H1 (cell line): ENCODE data around the gene GNAQ. TPM values are rescaled to one million over a fixed set of nuclear protein-coding genes. Genes with fewer than 3 reads are reported as not detected.

Experiments
- CTCF ChIA-PET: fragments of 300-600 bp; sonication (Branson Sonifier 250); formaldehyde crosslinking; loops from one replicate; lab custom pipeline; 2021; ENCODE audit not compliant: partially characterized antibody; lab: Charles Lee
- POLR2A ChIA-PET: fragments of 300-600 bp; sonication (Branson Sonifier 250); formaldehyde crosslinking; loops from one replicate; lab custom pipeline; 2021; ENCODE audit warnings: inconsistent platforms; ENCODE audit not compliant: partially characterized antibody; lab: Charles Lee
- DNase-seq, 2 experiments: peaks; one replicate each; pipeline versions ENCODE4 v3.0.0 to v3.0.0-alpha.2; 2010 to 2022; ENCODE audit warnings: low spot score in 2 of 2, low read depth in 1 of 2, mixed read lengths in 1 of 2
- FAIRE-seq: peaks from 2 replicates; lab custom pipeline; 2011; peaks lifted over from hg19 to GRCh38; lab: Jason Lieb, UNC
- H2AFZ ChIP-seq: 2 replicates; pipeline ENCODE4 v1.8.1; 2012; ENCODE audit warnings: low read length, inconsistent platforms
- H2AK5ac ChIP-seq: 2 replicates; pipeline ENCODE4 v1.6.1; 2013; ENCODE audit warnings: low read depth, low read length
- H2BK120ac ChIP-seq: replicated peaks from 2 replicates; pipeline ENCODE3; 2013; ENCODE audit warnings: low read depth, low read length, inconsistent platforms
- H2BK12ac ChIP-seq: 2 replicates; pipeline ENCODE4 v1.6.1; 2013; ENCODE audit warnings: low read depth, low read length
- H2BK15ac ChIP-seq: 2 replicates; pipeline ENCODE4 v1.6.1; 2013; ENCODE audit warnings: low read length
- H2BK20ac ChIP-seq: 2 replicates; pipeline ENCODE4 v1.6.1; 2013; ENCODE audit warnings: low read length
- H2BK5ac ChIP-seq: 2 replicates; pipeline ENCODE4 v1.6.1; 2013; ENCODE audit warnings: low read depth, low read length
- H3K14ac ChIP-seq: 2 replicates; pipeline ENCODE4 v1.6.1; 2013; ENCODE audit warnings: inconsistent platforms; ENCODE audit not compliant: insufficient read length
- H3K18ac ChIP-seq: 2 replicates; pipeline ENCODE4 v1.6.1; 2013; ENCODE audit warnings: low read length; ENCODE audit errors: extremely low read depth
- H3K23ac ChIP-seq: 2 replicates; pipeline ENCODE4 v1.6.1; 2013; ENCODE audit warnings: inconsistent platforms; ENCODE audit not compliant: insufficient read length
- H3K23me2 ChIP-seq: 2 replicates; pipeline ENCODE4 v1.6.1; 2013; ENCODE audit warnings: low read depth, low read length
- H3K27ac ChIP-seq: 2 replicates; pipeline ENCODE4 v1.6.1; 2011; ENCODE audit warnings: low read depth, low read length, inconsistent platforms
- H3K27me3 ChIP-seq, 4 experiments: replicated peaks in 1 of 4; 1 replicate in 1 of 4; 2 replicates in 3 of 4; pipeline versions ENCODE4 v1.6.1 to v1.8.1; 2011 to 2013; ENCODE audit warnings: low read length in 3 of 4, mild to moderate bottlenecking in 3 of 4, inconsistent platforms in 2 of 4, mixed read lengths in 2 of 4, moderate library complexity in 1 of 4; ENCODE audit not compliant: control insufficient read depth in 3 of 4, insufficient read depth in 3 of 4; ENCODE audit errors: extremely low read depth in 1 of 4
- H3K36me3 ChIP-seq, 4 experiments: 2 replicates each; pipeline versions ENCODE4 v1.6.1 to v1.8.1; 2011 to 2013; ENCODE audit warnings: mild to moderate bottlenecking in 4 of 4, low read length in 3 of 4, moderate library complexity in 2 of 4, control low read depth in 1 of 4, inconsistent platforms in 1 of 4; ENCODE audit not compliant: insufficient read depth in 4 of 4, control insufficient read depth in 2 of 4
- H3K4ac ChIP-seq: replicated peaks from 2 replicates; pipeline ENCODE3; 2013; ENCODE audit warnings: low read length, low read depth, mixed read lengths, inconsistent platforms; ENCODE audit not compliant: insufficient read length
- H3K4me1 ChIP-seq, 4 experiments: replicated peaks in 1 of 4; 1 replicate in 1 of 4; 2 replicates in 3 of 4; pipeline versions ENCODE4 v1.6.1 to v1.8.1; 2011 to 2013; ENCODE audit warnings: low read length in 3 of 4, inconsistent platforms in 2 of 4, mixed read lengths in 1 of 4; ENCODE audit not compliant: insufficient read depth in 4 of 4, control insufficient read depth in 3 of 4
- H3K4me2 ChIP-seq, 2 experiments: 2 replicates each; pipeline versions ENCODE4 v1.6.1 to v1.8.1; 2011 to 2013; ENCODE audit warnings: low read depth in 2 of 2, low read length in 2 of 2, control low read depth in 1 of 2, inconsistent platforms in 1 of 2, mild to moderate bottlenecking in 1 of 2; ENCODE audit not compliant: insufficient read depth in 1 of 2
- H3K4me3 ChIP-seq, 4 experiments: fragments of 200-600, 300-600 bp in 1 of 4; sonication (generic), shearing (Covaris generic), sonication (Bioruptor Twin) in 1 of 4; 2 replicates each; pipeline versions ENCODE4 v1.5.1 to v1.8.1; 2011 to 2016; ENCODE audit warnings: low read length in 4 of 4, low read depth in 3 of 4, control low read depth in 2 of 4, inconsistent platforms in 2 of 4, mild to moderate bottlenecking in 2 of 4, mixed read lengths in 1 of 4, moderate library complexity in 1 of 4; ENCODE audit not compliant: insufficient read depth in 2 of 4; ENCODE audit errors: extremely low read depth in 1 of 4
- H3K56ac ChIP-seq: replicated peaks from 2 replicates; pipeline ENCODE3; 2013; ENCODE audit warnings: low read depth, mild to moderate bottlenecking, mixed read lengths, low read length, inconsistent platforms; ENCODE audit not compliant: insufficient read length
- H3K79me1 ChIP-seq: 2 replicates; pipeline ENCODE4 v1.6.1; 2013; ENCODE audit warnings: low read depth, low read length, control low read depth
- H3K79me2 ChIP-seq, 2 experiments: 2 replicates each; pipeline versions ENCODE4 v1.6.1 to v1.8.1; 2012 to 2013; ENCODE audit warnings: low read length in 2 of 2, mild to moderate bottlenecking in 2 of 2, inconsistent platforms in 1 of 2; ENCODE audit not compliant: insufficient read depth in 2 of 2, control insufficient read depth in 1 of 2
- H3K9ac ChIP-seq, 4 experiments: replicated peaks in 1 of 4; 1 replicate in 1 of 4; 2 replicates in 3 of 4; pipeline versions ENCODE4 v1.6.1 to v1.8.1; 2011 to 2013; ENCODE audit warnings: low read depth in 3 of 4, low read length in 3 of 4, control low read depth in 2 of 4, mild to moderate bottlenecking in 2 of 4, moderate library complexity in 2 of 4, inconsistent platforms in 1 of 4; ENCODE audit errors: extremely low read depth in 1 of 4
- H3K9me3 ChIP-seq, 2 experiments: 2 replicates each; pipeline versions ENCODE4 v1.6.1 to v1.8.1; 2012 to 2013; ENCODE audit warnings: mild to moderate bottlenecking in 2 of 2, moderate library complexity in 2 of 2, control low read depth in 1 of 2, inconsistent platforms in 1 of 2, low read depth in 1 of 2, low read length in 1 of 2, mixed read lengths in 1 of 2; ENCODE audit not compliant: insufficient read depth in 2 of 2
- H4K20me1 ChIP-seq, 2 experiments: replicated peaks in 1 of 2; 2 replicates each; pipeline versions ENCODE3 to v1.8.1; 2011 to 2013; ENCODE audit warnings: inconsistent platforms in 2 of 2, low read length in 2 of 2, mild to moderate bottlenecking in 1 of 2; ENCODE audit not compliant: insufficient read depth in 2 of 2, control insufficient read depth in 1 of 2
- H4K5ac ChIP-seq: 2 replicates; pipeline ENCODE4 v1.6.1; 2013; ENCODE audit warnings: low read length, low read depth, mixed read lengths, inconsistent platforms; ENCODE audit not compliant: insufficient read length
- H4K8ac ChIP-seq: 2 replicates; pipeline ENCODE4 v1.8.0; 2013; ENCODE audit warnings: mild to moderate bottlenecking, moderate library complexity, low read length, inconsistent platforms; ENCODE audit not compliant: insufficient read depth; ENCODE audit errors: extremely low read depth
- H4K91ac ChIP-seq: replicated peaks from 2 replicates; pipeline ENCODE3; 2013; ENCODE audit warnings: low read length, mixed read lengths, inconsistent platforms; ENCODE audit not compliant: insufficient read length
- ATF3 ChIP-seq: IDR thresholded peaks from 2 replicates; pipeline ENCODE4 v1.6.1; 2011; ENCODE audit warnings: low read depth, mild to moderate bottlenecking, low read length; ENCODE audit not compliant: insufficient read depth
- CBX8 ChIP-seq: fragments of 300-800, 300-1000 bp; sonication (generic); IDR thresholded peaks from 2 replicates; pipeline ENCODE4 v1.7.1; 2016; ENCODE audit warnings: low read depth, low read length, borderline replicate concordance
- CHD2 ChIP-seq: IDR thresholded peaks from 2 replicates; pipeline ENCODE4 v1.6.1; 2012; ENCODE audit warnings: low read length, improper control_type of control experiment
- E2F6 ChIP-seq: IDR thresholded peaks from 2 replicates; pipeline ENCODE4 v1.6.1; 2012; ENCODE audit warnings: inconsistent platforms
- EGR1 ChIP-seq: IDR thresholded peaks from 2 replicates; pipeline ENCODE4 v1.6.1; 2011; ENCODE audit warnings: low read depth, low read length, borderline replicate concordance
- HDAC2 ChIP-seq, 2 experiments: fragments of 300-600 bp in 1 of 2; sonication (generic) in 1 of 2; IDR thresholded peaks; 2 replicates each; pipeline ENCODE4 v1.6.1; 2011 to 2012; ENCODE audit warnings: low read depth in 2 of 2, low read length in 2 of 2, mild to moderate bottlenecking in 2 of 2, moderate library complexity in 2 of 2, borderline replicate concordance in 1 of 2, inconsistent platforms in 1 of 2
- KDM1A ChIP-seq: fragments of 200-600, 300-600 bp; sonication (generic); IDR thresholded peaks from 2 replicates; pipeline ENCODE4 v1.7.1; 2016; ENCODE audit warnings: mild to moderate bottlenecking, low read length, borderline replicate concordance
- NRF1 ChIP-seq: IDR thresholded peaks from 2 replicates; pipeline ENCODE4 v1.6.1; 2011; ENCODE audit warnings: mild to moderate bottlenecking, low read depth, low read length, improper control_type of control experiment
- TAF7 ChIP-seq: optimal IDR thresholded peaks from 2 replicates; pipeline ENCODE3; 2011; ENCODE audit warnings: low read depth, mild to moderate bottlenecking, inconsistent platforms, low read length, moderate library complexity, borderline replicate concordance
- ZNF274 ChIP-seq: IDR thresholded peaks from 2 replicates; pipeline ENCODE4 v1.7.0; 2012; ENCODE audit warnings: low read length, borderline replicate concordance; ENCODE audit errors: extremely low read depth
- WGBS, 2 experiments: shearing (Covaris generic) in 1 of 2; methylation state at CpG; one replicate each; pipeline versions ENCODE4 v1.1.6 to v1.1.7; 2013 to 2015; ENCODE audit warnings: low lambda C conversion rate in 2 of 2, mixed read lengths in 2 of 2, inconsistent platforms in 1 of 2, low coverage in 1 of 2, missing lambda C conversion rate in 1 of 2; ENCODE audit not compliant: insufficient replicate concordance in 2 of 2, insufficient coverage in 1 of 2, insufficient read length in 1 of 2; ENCODE audit errors: extremely low coverage in 1 of 2, missing lambda C conversion rate in 1 of 2; 5-methylcytosine and 5-hydroxymethylcytosine counted together
- polyA plus RNA-seq, 7 experiments: library from polyadenylated mRNA; depleted of rRNA in 3 of 7; stranded (reverse) in 5 of 7; unstranded in 2 of 7; fragments of >200 nt in 5 of 7; fragments of 200-250 nt in 2 of 7; gene quantifications; 1 replicate in 5 of 7; 2 replicates in 1 of 7; 4 replicates in 1 of 7; pipeline versions ENCODE4 v1.2.1 to v1.2.3, GENCODE V29; 2011 to 2013; ENCODE audit warnings: missing spikeins in 2 of 7, mixed read lengths in 2 of 7
- total RNA-seq: library from RNA; stranded (reverse); fragmentation: NEBNext Ultra II Directional; extraction: Animal tissue kit (Norgen Biotek cat#: 25700); gene quantifications from 2 replicates; pipeline ENCODE4 v1.2.1, GENCODE V29; 2021

GNAQ gene
- total and polyA plus RNA-seq, 2 of the 8 experiments (the other 6 are each of a cell fraction or from before 2014, with no cell fraction given), result 22.8 to 63.8 TPM

- Histone ChIP-seq H3K23ac (no peak overlapping the region), H3K79me2 (peaks cover 0 to 86% of the 10 kb centered on the region in 2 experiments; a peak in 3 of 4 replicates), H3K79me1 (peaks cover 2% of the 10 kb centered on the region), H2AFZ (no peak overlapping the region), H4K20me1 (peaks cover 2 to 3% of the 10 kb centered on the region in 2 experiments), H2BK20ac (no peak overlapping the region), H3K14ac (no peak overlapping the region), H3K18ac (no peak overlapping the region), H2BK120ac (no peak overlapping the region), H2BK15ac (no peak overlapping the region), H3K27me3 (no peaks in the 10 kb centered on the region), H4K8ac (no peak overlapping the region), H3K56ac (no peak overlapping the region), H3K4ac (no peak overlapping the region), H3K9me3 (no peaks in the 10 kb centered on the region), H3K27ac (no peak overlapping the region), H4K5ac (no peak overlapping the region), H3K36me3 (no peaks in the 10 kb centered on the region), H3K23me2 (no peaks in the 10 kb centered on the region), H4K91ac (peak overlapping the region; percentile 45), H3K9ac (no peak overlapping the region), H2AK5ac (no peak overlapping the region), H3K4me3 (no peak overlapping the region), H2BK12ac (no peak overlapping the region; the same call in 1 of the 2 replicates), H2BK5ac (no peak overlapping the region), H3K4me2 (no peak overlapping the region), H3K4me1 (peaks cover 2 to 30% (median 18%) of the 10 kb centered on the region in 4 experiments)
- POLR2A ChIA-PET, result interaction anchor here (1.3 kb wide), 1 partner anchor 11 kb away, joined by 6 read pairs; no protein-coding TSS in a partner anchor
- FAIRE-seq, result no peak
- CTCF ChIA-PET, result interaction anchor here (0.6 to 2.2 kb wide), 4 partner anchors 12 to 95 kb away, joined by 3 to 7 read pairs (median 3); no protein-coding TSS in a partner anchor
- 71% methylated on average over 5 of the region's 5 CpGs; no CpG with 5 or more reads in 1 of the 2 experiments for WGBS, 2 experiments
- no peak for DNase-seq
- no peak for TF ChIP-seq EGR1
- TF ChIP-seq E2F6, result no peak
- TF ChIP-seq ATF3, result no peak
- TF ChIP-seq CHD2, result no peak
- no peak for TF ChIP-seq HDAC2 (IDR thresholded peaks at IDR 0.05; ENCODE audit: borderline replicate concordance in 1 of 2, low read depth in 2 of 2, low read length in 2 of 2)
- no peak for TF ChIP-seq NRF1
- no peak for TF ChIP-seq TAF7
- no peak for TF ChIP-seq CBX8
- no peak for TF ChIP-seq KDM1A
- no peak for TF ChIP-seq ZNF274
These were observed 74.0 kb downstream of the GNAQ start for GRCh38 chr9:77957652-77958051.
